ENCODE measurements around the gene CMSS1. TPM values are rescaled to one million over a fixed set of nuclear protein-coding genes. Genes with fewer than 3 reads are reported as not detected.
A peak's percentile ranks its signal among the peaks of the same experiment; 100 is the strongest.

Gene CMSS1
- total RNA-seq, 4 donors from 2014 or later = 23.2 to 89.5 (median 67.6) TPM

DNA sequence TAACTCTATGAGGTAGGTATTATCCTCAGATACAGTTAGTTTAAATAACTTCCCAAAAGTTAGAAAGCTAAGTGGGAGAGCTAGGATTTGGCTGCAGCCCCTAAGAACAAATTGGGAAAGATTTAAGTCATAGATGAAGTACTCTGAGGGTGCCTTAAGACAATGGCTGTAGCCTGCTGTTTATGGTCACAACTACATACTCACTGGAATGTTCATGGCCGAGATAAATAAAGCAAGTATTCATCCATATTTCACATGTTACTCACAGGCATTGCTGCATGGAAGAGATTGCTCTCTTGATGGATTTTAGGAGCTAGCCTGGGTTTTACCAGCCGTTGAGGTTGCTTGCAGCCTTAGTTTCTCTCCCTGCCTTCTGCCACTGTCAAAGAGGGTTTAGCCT is 145.0 kb downstream of the CMSS1 start:
- H3K36me3 ChIP-seq = no peaks in the 10 kb centered on the region
- peak overlapping the region; percentile 30 to 84 (median 79) for H3K27ac ChIP-seq
- peaks cover 80 to 85% of the 10 kb centered on the region in 2 donors for H3K4me1 ChIP-seq
- H3K9me3 ChIP-seq = no peaks in the 10 kb centered on the region
- in situ Hi-C loops (cut with MboI; ENCODE audit: low sequenced_read_pairs in 4 of 4) (no loop called here), intact Hi-C loops (cut with DNase I; ENCODE audit: low total_unique reads) (loop anchor here (10.0 kb wide), 1 partner anchor 302 kb away; the partner anchor contains the start of gene TBC1D23)
- TF ChIP-seq CTCF (IDR thresholded peaks at IDR 0.05 in 4 of 5, conservative IDR thresholded peaks at IDR 0.05 in 1 of 5) (no peak), POLR2A (IDR thresholded peaks at IDR 0.05) (no peak)
- no peaks in the 10 kb centered on the region for H3K27me3 ChIP-seq
- no peak overlapping the region for H3K4me3 ChIP-seq
- ATAC-seq = no peak
- DNase-seq = no peak

GRCh38 chr3:99965077-99965476 is 147.4 kb downstream of the CMSS1 start:
- Histone ChIP-seq H3K27ac (peak overlapping the region; percentile 75 to 84 (median 81)), H3K4me1 (peaks cover 79 to 81% of the 10 kb centered on the region in 2 donors), H3K27me3 (no peaks in the 10 kb centered on the region), H3K4me3 (no peak overlapping the region), H3K36me3 (no peaks in the 10 kb centered on the region), H3K9me3 (no peaks in the 10 kb centered on the region)
- intact Hi-C loops (cut with DNase I; ENCODE audit: low total_unique reads) = loop anchor here (10.0 kb wide), 1 partner anchor 300 kb away; the partner anchor contains the start of gene TBC1D23
- DNase-seq (peak in 1 of 2 donors; percentile 59), ATAC-seq (peak; percentile 42 to 53)
- in situ Hi-C loops (cut with MboI; ENCODE audit: low sequenced_read_pairs in 4 of 4) = no loop called here
- TF ChIP-seq CTCF (IDR thresholded peaks at IDR 0.05 in 4 of 5, conservative IDR thresholded peaks at IDR 0.05 in 1 of 5) = no peak
- TF ChIP-seq POLR2A (IDR thresholded peaks at IDR 0.05) = no peak

GRCh38 chr3:99965681-99966408 is 148.2 kb downstream of the CMSS1 start:
- Histone ChIP-seq H3K4me3 (no peak overlapping the region), H3K27me3 (no peaks in the 10 kb centered on the region), H3K9me3 (no peaks in the 10 kb centered on the region), H3K4me1 (peaks cover 76 to 85% of the 10 kb centered on the region in 2 donors), H3K36me3 (no peaks in the 10 kb centered on the region), H3K27ac (peak overlapping the region; percentile 75 to 84 (median 81))
- in situ Hi-C loops (cut with MboI; ENCODE audit: low sequenced_read_pairs in 4 of 4) = no loop called here
- TF ChIP-seq CTCF (IDR thresholded peaks at IDR 0.05 in 4 of 5, conservative IDR thresholded peaks at IDR 0.05 in 1 of 5) = no peak
- TF ChIP-seq POLR2A (IDR thresholded peaks at IDR 0.05) = no peak
- no peak for ATAC-seq
- intact Hi-C loops (cut with DNase I; ENCODE audit: low total_unique reads) = loop anchor here (10.0 kb wide), 1 partner anchor 299 kb away; the partner anchor contains the start of gene TBC1D23
- DNase-seq = no peak

GRCh38 chr3:99966662-99967416 is 149.2 kb downstream of the CMSS1 start:
- peaks cover 73 to 85% of the 10 kb centered on the region in 2 donors for H3K4me1 ChIP-seq
- intact Hi-C loops (cut with DNase I; ENCODE audit: low total_unique reads) = loop anchor here (10.0 kb wide), 1 partner anchor 298 kb away; the partner anchor contains the start of gene TBC1D23
- H3K4me3 ChIP-seq = no peak overlapping the region

More at GRCh38 chr3:99966662-99967416, 149.2 kb downstream of the CMSS1 start:
- TF ChIP-seq POLR2A (IDR thresholded peaks at IDR 0.05) = peak in 1 of 2 donors; percentile 18
- TF ChIP-seq CTCF (IDR thresholded peaks at IDR 0.05 in 4 of 5, conservative IDR thresholded peaks at IDR 0.05 in 1 of 5) = no peak
- in situ Hi-C loops (cut with MboI; ENCODE audit: low sequenced_read_pairs in 4 of 4) = no loop called here
- Histone ChIP-seq H3K27ac (peak overlapping the region; percentile 75 to 84 (median 81)), H3K27me3 (no peaks in the 10 kb centered on the region), H3K36me3 (no peaks in the 10 kb centered on the region), H3K9me3 (no peaks in the 10 kb centered on the region)
- peak; percentile 70 to 77 for ATAC-seq
- peak; percentile 39 to 53 for DNase-seq
